NCI-H748 (cell line): ENCODE data around the gene DNAJB14.

ENCODE experiments used
- DNase-seq: peaks from one replicate; lab custom pipeline; 2025; ENCODE audit not compliant: unreplicated experiment; lab: John Stamatoyannopoulos, UW

Gene DNAJB14

DNA sequence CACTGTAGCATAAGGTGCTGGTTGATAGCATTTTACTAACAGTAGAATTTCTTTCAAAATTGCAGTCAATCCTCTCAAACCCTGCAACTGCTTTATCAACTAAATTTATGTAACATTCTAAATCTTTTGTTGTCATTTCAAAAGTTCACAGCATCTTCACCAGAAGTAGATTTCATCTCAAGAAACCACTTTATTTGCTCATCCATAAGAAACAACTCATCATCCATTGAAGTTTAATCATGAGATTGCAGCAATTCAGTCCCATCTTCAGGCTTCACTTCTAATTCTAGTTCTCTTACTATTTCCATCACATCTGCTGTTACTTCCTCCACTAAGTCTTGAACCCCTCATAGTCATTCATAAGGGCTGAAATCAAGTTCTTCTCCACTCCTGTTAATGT, 73.8 kb downstream of the DNAJB14 start:
- DNase-seq, result no peak

DNA sequence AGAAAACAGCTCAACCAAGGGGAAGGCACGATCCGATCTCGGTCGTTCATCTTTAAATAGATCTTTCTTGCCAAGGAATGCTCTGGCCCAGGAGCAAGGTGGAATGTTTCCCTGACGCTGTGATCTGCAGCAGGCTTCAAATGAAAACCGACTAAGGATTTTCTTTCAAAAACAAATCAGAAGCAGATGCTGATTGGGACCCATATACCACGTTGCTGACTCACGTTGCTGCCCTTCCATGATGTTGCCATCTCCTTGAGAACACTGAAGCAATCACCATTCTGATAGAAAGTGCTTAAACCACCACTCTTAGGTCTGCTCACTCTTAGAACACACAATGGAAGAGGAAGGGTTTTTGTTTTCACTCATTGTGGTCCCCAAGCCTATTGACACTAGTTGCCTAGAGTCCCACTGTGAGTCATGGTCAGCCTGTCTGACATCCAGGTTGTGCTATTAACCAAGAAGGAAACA, 78.3 kb downstream of the DNAJB14 start:
- no peak for DNase-seq

DNA sequence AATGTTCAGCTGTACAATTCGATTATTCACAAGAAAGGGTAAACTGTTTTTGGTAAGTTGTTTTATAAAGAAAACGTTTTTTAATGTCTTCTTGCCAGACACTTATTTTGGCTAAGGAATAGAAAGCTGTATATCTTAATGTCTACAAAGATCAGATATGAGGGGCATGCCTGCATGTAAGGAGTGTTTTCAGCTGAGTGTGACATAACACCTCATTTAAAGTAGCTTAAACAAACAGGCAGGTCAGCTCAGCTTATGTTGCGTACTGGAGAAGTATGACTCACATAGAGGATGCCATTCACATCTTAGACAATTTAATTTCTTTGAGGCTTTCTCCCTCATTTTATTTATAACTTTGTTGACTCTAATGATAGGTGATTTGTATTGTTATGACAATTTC, 82.6 kb downstream of the DNAJB14 start:
- DNase-seq, result no peak

DNA sequence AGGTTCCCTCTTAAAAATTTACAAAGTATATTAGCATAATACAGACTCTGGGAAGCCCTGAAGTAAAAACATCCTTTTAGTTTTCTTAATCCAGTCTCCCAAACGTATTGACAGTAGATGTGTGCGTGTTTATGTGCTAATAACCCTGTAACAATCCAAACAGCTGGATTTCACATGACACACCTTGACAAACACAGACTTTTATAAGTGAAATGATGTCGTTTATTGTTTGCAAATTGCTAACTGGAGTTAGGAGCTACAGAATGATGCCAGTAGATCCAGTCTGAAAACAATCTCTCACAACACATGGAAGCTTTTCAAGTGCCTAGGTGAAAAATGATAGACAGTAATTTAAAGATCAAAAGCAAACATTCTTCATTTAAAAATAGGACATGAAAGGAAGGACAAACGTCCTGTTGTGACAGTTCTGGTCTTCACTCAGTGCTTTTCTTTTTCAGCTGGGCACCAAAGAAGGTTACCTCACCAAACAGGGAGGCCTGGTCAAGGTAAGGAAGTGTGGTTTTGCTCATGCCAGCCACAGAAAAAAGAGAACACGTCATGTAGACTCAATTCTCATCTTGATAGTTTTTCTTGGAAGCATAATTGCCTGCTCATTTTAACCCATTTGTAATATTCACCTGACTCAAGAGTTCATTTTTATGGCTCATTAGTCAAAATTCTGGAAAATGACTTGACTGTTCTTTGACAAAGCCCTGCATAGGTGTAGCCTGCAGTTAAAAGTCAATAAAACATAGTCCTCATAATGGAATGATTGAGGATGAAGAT, 85.1 kb downstream of the DNAJB14 start:
- DNase-seq, result peak; percentile 87

- DNase-seq, result no peak
Observed at GRCh38 chr4:99860521-99860920, 85.9 kb downstream of the DNAJB14 start.

GRCh38 chr4:99859618-99860017, 86.8 kb downstream of the DNAJB14 start:
- peak; percentile 18 for DNase-seq

GRCh38 chr4:99857307-99857706, 89.1 kb downstream of the DNAJB14 start:
- no peak for DNase-seq

DNA sequence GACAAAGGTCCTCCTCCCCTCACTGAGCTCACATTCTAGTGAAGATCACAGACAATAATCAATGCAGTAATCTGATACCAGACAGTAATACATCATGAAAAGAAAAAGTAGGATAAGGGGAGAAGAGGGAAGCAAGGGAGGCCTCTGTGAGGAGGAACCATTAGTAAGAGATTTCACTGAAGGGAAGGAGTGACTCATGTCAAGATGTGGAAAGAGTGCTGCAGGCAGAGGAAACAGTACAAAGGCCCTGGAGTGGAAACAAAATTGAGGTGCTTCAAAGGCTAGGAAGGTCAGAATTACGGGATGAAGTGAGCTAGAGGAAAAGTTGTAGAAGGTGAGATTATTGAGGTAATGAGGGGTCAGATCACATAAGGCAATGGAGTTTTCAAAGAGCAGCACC, 90.3 kb downstream of the DNAJB14 start:
- DNase-seq, result no peak

GRCh38 chr4:99855678-99856077, 90.7 kb downstream of the DNAJB14 start:
- no peak for DNase-seq

GRCh38 chr4:99853999-99854398, 92.4 kb downstream of the DNAJB14 start:
- DNase-seq, result peak; percentile 76

GRCh38 chr4:99853190-99853589, 93.2 kb downstream of the DNAJB14 start:
- no peak for DNase-seq

- DNase-seq, result no peak
Observed at GRCh38 chr4:99852199-99852749, 94.1 kb downstream of the DNAJB14 start.

DNA sequence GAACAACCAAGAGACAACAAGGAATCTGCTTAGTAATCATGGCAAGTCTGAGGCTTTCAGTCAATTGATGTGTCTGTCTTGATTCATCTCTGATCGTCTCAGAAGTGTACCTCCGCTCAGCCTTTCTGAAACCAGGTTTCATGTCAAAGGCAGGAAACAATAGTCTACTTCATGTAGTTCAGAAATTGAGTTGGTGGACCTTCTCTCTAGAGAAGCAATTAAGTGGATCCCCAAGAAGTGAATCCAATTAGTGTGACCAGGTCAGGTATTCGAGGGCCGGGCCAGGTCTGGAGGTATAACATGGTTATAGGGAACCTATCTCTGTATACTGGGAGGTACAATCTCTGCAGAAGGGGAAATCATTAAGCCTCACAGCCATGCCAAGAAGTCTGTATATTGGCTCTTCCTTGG, 97.8 kb downstream of the DNAJB14 start:
- DNase-seq, result no peak

GRCh38 chr4:99847362-99847976, 98.9 kb downstream of the DNAJB14 start:
- DNase-seq, result no peak

GRCh38 chr4:99846891-99847290, 99.5 kb downstream of the DNAJB14 start:
- DNase-seq, result no peak
